ENCODE data around the gene MALRD1. TPM values are rescaled to one million over a fixed set of nuclear protein-coding genes. Genes with fewer than 3 reads are reported as not detected.

The MALRD1 gene
- total RNA-seq, 1 donor from 2014 or later: not detected

- DNase-seq (ENCODE audit: extremely low read depth, low read depth, low spot score): no peak
These were observed 515.0 kb downstream of the MALRD1 start for GRCh38 chr10:19563388-19564141.

GRCh38 chr10:19570120-19570519, 521.5 kb downstream of the MALRD1 start:
- no peak for DNase-seq (ENCODE audit: extremely low read depth, low read depth, low spot score)

GRCh38 chr10:19570991-19571390, 522.4 kb downstream of the MALRD1 start:
- DNase-seq (ENCODE audit: extremely low read depth, low read depth, low spot score): no peak

- DNase-seq (ENCODE audit: extremely low read depth, low read depth, low spot score): no peak
These were observed 523.5 kb downstream of the MALRD1 start for GRCh38 chr10:19572056-19572455.

GRCh38 chr10:19576576-19576975, 528.0 kb downstream of the MALRD1 start:
- no peak for DNase-seq (ENCODE audit: extremely low read depth, low read depth, low spot score)

- DNase-seq (ENCODE audit: extremely low read depth, low read depth, low spot score): no peak
These were observed 528.8 kb downstream of the MALRD1 start for GRCh38 chr10:19577381-19577780.

GRCh38 chr10:19577807-19578206, 529.2 kb downstream of the MALRD1 start:
- no peak for DNase-seq (ENCODE audit: extremely low read depth, low read depth, low spot score)

GRCh38 chr10:19578571-19578970, 530.0 kb downstream of the MALRD1 start:
- no peak for DNase-seq (ENCODE audit: extremely low read depth, low read depth, low spot score)

GRCh38 chr10:19579761-19580545, 531.4 kb downstream of the MALRD1 start:
- DNase-seq (ENCODE audit: extremely low read depth, low read depth, low spot score): no peak

GRCh38 chr10:19580691-19581090, 532.1 kb downstream of the MALRD1 start:
- DNase-seq (ENCODE audit: extremely low read depth, low read depth, low spot score): no peak

- no peak for DNase-seq (ENCODE audit: extremely low read depth, low read depth, low spot score)
These were observed 540.0 kb downstream of the MALRD1 start for GRCh38 chr10:19588608-19589007.

GRCh38 chr10:19592276-19592675, 543.7 kb downstream of the MALRD1 start:
- DNase-seq (ENCODE audit: extremely low read depth, low read depth, low spot score): no peak

GRCh38 chr10:19595212-19595845, 546.7 kb downstream of the MALRD1 start:
- DNase-seq (ENCODE audit: extremely low read depth, low read depth, low spot score): no peak

- DNase-seq (ENCODE audit: extremely low read depth, low read depth, low spot score): no peak
These were observed 557.2 kb downstream of the MALRD1 start for GRCh38 chr10:19605806-19606205.

GRCh38 chr10:19606968-19607367, 558.4 kb downstream of the MALRD1 start:
- no peak for DNase-seq (ENCODE audit: extremely low read depth, low read depth, low spot score)

- no peak for DNase-seq (ENCODE audit: extremely low read depth, low read depth, low spot score)
These were observed 563.2 kb downstream of the MALRD1 start for GRCh38 chr10:19611775-19612174.

- no peak for DNase-seq (ENCODE audit: extremely low read depth, low read depth, low spot score)
These were observed 568.4 kb downstream of the MALRD1 start for GRCh38 chr10:19616966-19617365.

- no peak for DNase-seq (ENCODE audit: extremely low read depth, low read depth, low spot score)
These were observed 572.2 kb downstream of the MALRD1 start for GRCh38 chr10:19620811-19621210.

GRCh38 chr10:19623321-19623720, 574.7 kb downstream of the MALRD1 start:
- DNase-seq (ENCODE audit: extremely low read depth, low read depth, low spot score): no peak

GRCh38 chr10:19626156-19626555, 577.6 kb downstream of the MALRD1 start:
- DNase-seq (ENCODE audit: extremely low read depth, low read depth, low spot score): no peak

GRCh38 chr10:19628767-19629560, 580.4 kb downstream of the MALRD1 start:
- DNase-seq (ENCODE audit: extremely low read depth, low read depth, low spot score): no peak
